DMS 273 treated with DMSO at 0.1 percent for 48 hours (cell line): ENCODE data around the gene JMY.

Experiments
- DNase-seq: peaks from one replicate; lab custom pipeline; 2025; lab: John Stamatoyannopoulos, UW

Gene JMY

GRCh38 chr5:79235634-79236361 lies at the start of gene JMY:
TSS of gene JMY (plus strand) at chr5:79236131. CDS start at chr5:79236651, 520 bp downstream.
- peak; percentile 71 for DNase-seq

- no peak for DNase-seq
Measured at GRCh38 chr5:79186455-79186854, 49.5 kb upstream of the JMY start.

GRCh38 chr5:79189439-79190234 lies 46.3 kb upstream of the JMY start:
- no peak for DNase-seq

- DNase-seq: no peak
Measured at GRCh38 chr5:79190235-79190529, 45.7 kb upstream of the JMY start.

GRCh38 chr5:79191457-79191856 lies 44.5 kb upstream of the JMY start:
- peak; percentile 11 for DNase-seq

GRCh38 chr5:79193643-79194042 lies 42.3 kb upstream of the JMY start:
- no peak for DNase-seq

GRCh38 chr5:79200573-79201183 lies 35.3 kb upstream of the JMY start:
- DNase-seq: peak; percentile 10

- DNase-seq: no peak
Measured at GRCh38 chr5:79201206-79201605, 34.7 kb upstream of the JMY start.

- no peak for DNase-seq
Measured at GRCh38 chr5:79202076-79202475, 33.9 kb upstream of the JMY start.

- DNase-seq: no peak
Measured at GRCh38 chr5:79205965-79206364, 30.0 kb upstream of the JMY start.

GRCh38 chr5:79206541-79206940 lies 29.4 kb upstream of the JMY start:
- DNase-seq: no peak

- no peak for DNase-seq
Measured at GRCh38 chr5:79209505-79209904, 26.4 kb upstream of the JMY start.

GRCh38 chr5:79224286-79224984 lies 11.5 kb upstream of the JMY start:
- DNase-seq: no peak

GRCh38 chr5:79225026-79225425 lies 10.9 kb upstream of the JMY start:
- no peak for DNase-seq

- DNase-seq: no peak
Measured at GRCh38 chr5:79225441-79225840, 10.5 kb upstream of the JMY start.

GRCh38 chr5:79227484-79228025 lies 8.4 kb upstream of the JMY start:
- no peak for DNase-seq

GRCh38 chr5:79229357-79230174 lies 6.4 kb upstream of the JMY start:
- peak; percentile 92 for DNase-seq

- DNase-seq: no peak
Measured at GRCh38 chr5:79235261-79235633, 684 bp upstream of the JMY start.

GRCh38 chr5:79236362-79236969 lies 535 bp downstream of the JMY start:
- DNase-seq: no peak

GRCh38 chr5:79236970-79237739 lies 1.2 kb downstream of the JMY start:
- DNase-seq: no peak
